OCI-LY3 (cell line): Measurements from ENCODE around the gene PHF19.
A peak's percentile ranks its signal among the peaks of the same experiment; 100 is the strongest.

Experiments
- EZH2phosphoT487 ChIP-seq: fragments of 200-600 bp; shearing (Covaris generic); IDR thresholded peaks from 2 replicates; pipeline ENCODE4 v1.6.1; 2018; ENCODE audit warnings: antibody characterized with exemption, mixed run types, low read depth
- TF ChIP-seq, protein P1 (sequence below): fragments of 200-600, 300-600 bp; sonication (generic); IDR thresholded peaks from 2 replicates; pipeline ENCODE4 v1.5.1; 2014; ENCODE audit warnings: antibody characterized with exemption, low read length, low read depth

DNA sequence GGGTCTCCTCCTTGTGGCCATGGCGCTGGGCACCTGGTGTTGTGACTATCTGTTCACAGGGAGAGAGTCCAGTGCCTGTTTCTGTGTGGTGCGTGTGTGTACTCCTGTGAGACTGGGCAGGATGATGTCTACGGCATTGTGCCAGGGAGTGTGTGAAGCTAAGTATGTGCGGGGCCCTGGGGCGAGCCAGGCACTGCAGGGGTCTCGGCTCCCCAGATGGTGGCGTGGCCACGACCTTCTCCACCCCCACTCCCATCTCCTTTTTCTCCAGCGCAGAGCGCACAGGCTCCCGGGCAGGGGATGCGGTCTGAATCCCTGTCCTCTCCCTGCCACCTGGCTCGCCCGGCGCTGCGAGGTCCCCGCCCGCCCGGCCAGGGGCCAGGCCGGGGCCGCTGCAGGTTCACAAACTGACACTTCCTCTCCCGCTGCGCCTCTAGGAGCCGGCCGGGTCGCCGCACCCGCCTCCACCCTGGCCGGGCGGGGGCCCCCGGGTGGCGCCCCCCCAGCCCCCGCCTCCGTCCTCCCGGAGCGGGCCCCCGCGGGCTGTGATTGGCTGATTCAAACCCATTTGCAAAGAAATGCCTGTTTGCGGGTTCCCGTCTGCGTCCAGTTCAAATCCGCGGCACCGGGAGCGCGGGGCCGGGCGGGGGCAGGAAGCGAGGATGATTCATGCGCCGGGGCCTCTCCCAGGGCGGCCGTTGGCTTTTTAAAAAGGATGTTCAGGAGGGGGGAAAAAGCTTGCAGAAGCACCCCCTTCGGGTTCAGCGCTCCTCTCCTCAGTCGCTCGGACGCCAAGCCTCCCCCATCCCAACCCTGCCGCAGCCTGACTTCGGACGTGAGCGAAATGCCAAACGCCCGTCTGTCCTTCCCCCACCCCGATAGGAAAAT lies 790 bp downstream of the PHF19 start:
- TF ChIP-seq, protein P1, sequence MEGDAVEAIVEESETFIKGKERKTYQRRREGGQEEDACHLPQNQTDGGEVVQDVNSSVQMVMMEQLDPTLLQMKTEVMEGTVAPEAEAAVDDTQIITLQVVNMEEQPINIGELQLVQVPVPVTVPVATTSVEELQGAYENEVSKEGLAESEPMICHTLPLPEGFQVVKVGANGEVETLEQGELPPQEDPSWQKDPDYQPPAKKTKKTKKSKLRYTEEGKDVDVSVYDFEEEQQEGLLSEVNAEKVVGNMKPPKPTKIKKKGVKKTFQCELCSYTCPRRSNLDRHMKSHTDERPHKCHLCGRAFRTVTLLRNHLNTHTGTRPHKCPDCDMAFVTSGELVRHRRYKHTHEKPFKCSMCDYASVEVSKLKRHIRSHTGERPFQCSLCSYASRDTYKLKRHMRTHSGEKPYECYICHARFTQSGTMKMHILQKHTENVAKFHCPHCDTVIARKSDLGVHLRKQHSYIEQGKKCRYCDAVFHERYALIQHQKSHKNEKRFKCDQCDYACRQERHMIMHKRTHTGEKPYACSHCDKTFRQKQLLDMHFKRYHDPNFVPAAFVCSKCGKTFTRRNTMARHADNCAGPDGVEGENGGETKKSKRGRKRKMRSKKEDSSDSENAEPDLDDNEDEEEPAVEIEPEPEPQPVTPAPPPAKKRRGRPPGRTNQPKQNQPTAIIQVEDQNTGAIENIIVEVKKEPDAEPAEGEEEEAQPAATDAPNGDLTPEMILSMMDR, result peak; percentile 31
- TF ChIP-seq EZH2phosphoT487, result no peak
